Measurements from ENCODE around the gene TP53TG5.

Gene TP53TG5

GRCh38 chr20:45325371-45325770 lies 52.8 kb downstream of the TP53TG5 start:
- no peak for TF ChIP-seq CTCF (IDR thresholded peaks at IDR 0.05; ENCODE audit: insufficient read depth, low read depth, low read length, missing control alignments)
- no peak overlapping the region for H3K4me3 ChIP-seq (ENCODE audit: low read depth, low read length)
- DNase-seq (ENCODE audit: low read depth): no peak

GRCh38 chr20:45323731-45324130 lies 54.4 kb downstream of the TP53TG5 start:
- no peak for DNase-seq (ENCODE audit: low read depth)
- no peak overlapping the region for H3K4me3 ChIP-seq (ENCODE audit: low read depth, low read length)
- no peak for TF ChIP-seq CTCF (IDR thresholded peaks at IDR 0.05; ENCODE audit: insufficient read depth, low read depth, low read length, missing control alignments)

- H3K4me3 ChIP-seq (ENCODE audit: low read depth, low read length): no peak overlapping the region
- TF ChIP-seq CTCF (IDR thresholded peaks at IDR 0.05; ENCODE audit: insufficient read depth, low read depth, low read length, missing control alignments): peak; percentile 7
- peak; percentile 57 for DNase-seq (ENCODE audit: low read depth)
These were observed 55.2 kb downstream of the TP53TG5 start for GRCh38 chr20:45322952-45323383.
